DND-41 (cell line): ENCODE results near the gene ITPR1.
"Not testable (repeated sequence)": the region's sequence is repeated elsewhere in the genome, so short reads cannot be mapped to it uniquely, and the experiment has no call there.

Experiments used
- ATAC-seq: fragments of 200-7000 bp; cut with Tn5 transposase; 3 replicates; pipeline ENCODE4 v1.9.1; 2021; ENCODE audit warnings: low read depth; ENCODE audit not compliant: insufficient read depth
- DNase-seq: peaks from one replicate; pipeline ENCODE4 v3.0.0-alpha.2; 2020
- H2AFZ ChIP-seq: 2 replicates; pipeline ENCODE4 v1.6.0; 2012; ENCODE audit warnings: low read depth, low read length
- H3K27ac ChIP-seq: 2 replicates; pipeline ENCODE4 v1.5.1; 2012; ENCODE audit warnings: low read length, inconsistent platforms
- H3K27me3 ChIP-seq: fragments of 200-600 bp; sonication (generic); 2 replicates; pipeline ENCODE4 v1.6.0; 2012; ENCODE audit warnings: low read length, mild to moderate bottlenecking, inconsistent platforms; ENCODE audit not compliant: insufficient read depth, poor library complexity
- H3K36me3 ChIP-seq: 2 replicates; pipeline ENCODE4 v1.5.1; 2012; ENCODE audit warnings: low read length, inconsistent platforms; ENCODE audit not compliant: insufficient read depth
- H3K4me1 ChIP-seq: 2 replicates; pipeline ENCODE4 v1.5.1; 2012; ENCODE audit warnings: mild to moderate bottlenecking, low read length; ENCODE audit not compliant: insufficient read depth
- H3K4me2 ChIP-seq: 2 replicates; pipeline ENCODE4 v1.6.0; 2012; ENCODE audit warnings: mild to moderate bottlenecking, moderate library complexity, low read length, inconsistent platforms; ENCODE audit not compliant: insufficient read depth
- H3K4me3 ChIP-seq, 2 experiments: fragments of 200-600 bp in 1 of 2; shearing (Covaris generic) in 1 of 2; 2 replicates each; pipeline ENCODE4 v1.5.1; 2012 to 2016; ENCODE audit warnings: inconsistent platforms in 2 of 2, low read length in 2 of 2, mild to moderate bottlenecking in 2 of 2, low read depth in 1 of 2, moderate library complexity in 1 of 2
- H3K79me2 ChIP-seq: 2 replicates; pipeline ENCODE4 v1.6.0; 2012; ENCODE audit warnings: low read length, inconsistent platforms; ENCODE audit not compliant: insufficient read depth
- H3K9ac ChIP-seq: 2 replicates; pipeline ENCODE4 v1.6.0; 2012; ENCODE audit warnings: low read depth, mild to moderate bottlenecking, inconsistent platforms, low read length, moderate library complexity
- H3K9me3 ChIP-seq: 2 replicates; pipeline ENCODE4 v1.5.1; 2012; ENCODE audit warnings: low read length, moderate library complexity, mild to moderate bottlenecking, inconsistent platforms; ENCODE audit not compliant: insufficient read depth, severe bottlenecking
- H4K20me1 ChIP-seq: 2 replicates; pipeline ENCODE4 v1.6.0; 2012; ENCODE audit warnings: low read length; ENCODE audit not compliant: insufficient read depth
- CTCF ChIP-seq: IDR thresholded peaks from 2 replicates; pipeline ENCODE4 v1.5.1; 2012; ENCODE audit warnings: borderline replicate concordance, low read length, moderate library complexity, mild to moderate bottlenecking; ENCODE audit not compliant: poor library complexity, severe bottlenecking; ENCODE audit errors: extremely low read depth
- EZH2 ChIP-seq: IDR thresholded peaks from 3 replicates; pipeline ENCODE4 v1.6.1; 2012; ENCODE audit warnings: borderline replicate concordance, low read depth, mild to moderate bottlenecking, moderate library complexity, low read length, inconsistent platforms; ENCODE audit not compliant: severe bottlenecking

Gene ITPR1

GRCh38 chr3:4449043-4449805 lies 43.9 kb upstream of the ITPR1 start:
- H3K27ac ChIP-seq = no peak overlapping the region

DNA sequence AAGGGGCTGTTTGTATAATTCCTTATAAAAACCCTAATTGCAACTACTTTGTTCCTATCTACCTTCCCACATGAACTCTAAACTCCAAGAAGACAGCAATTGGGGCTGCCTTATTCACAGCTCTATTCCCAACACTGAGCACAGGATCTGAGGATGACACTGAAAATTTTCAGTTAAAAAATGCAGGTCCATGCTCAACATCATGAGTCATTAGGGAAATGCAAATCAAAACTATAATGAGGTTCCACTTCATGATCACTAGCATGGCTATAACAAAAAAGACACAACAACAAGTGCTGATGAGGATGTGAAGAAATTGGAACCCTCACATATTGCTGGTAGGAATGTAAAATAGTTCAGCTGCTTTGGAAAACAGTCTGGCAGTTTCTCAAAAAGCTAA lies 39.0 kb upstream of the ITPR1 start:
- Histone ChIP-seq H3K36me3 (peaks cover under 1% of the 10 kb centered on the region; the same call in 1 of the 2 replicates), H3K27ac (no peak overlapping the region), H4K20me1 (no peaks in the 10 kb centered on the region), H3K9me3 (no peaks in the 10 kb centered on the region), H2AFZ (no peak overlapping the region), H3K4me1 (no peaks in the 10 kb centered on the region), H3K79me2 (no peaks in the 10 kb centered on the region), H3K9ac (no peak overlapping the region), H3K27me3 (no peaks in the 10 kb centered on the region), H3K4me3 (no peak overlapping the region), H3K4me2 (no peak overlapping the region)
- no peak for DNase-seq
- no peak for ATAC-seq
- no peak for TF ChIP-seq EZH2

More at GRCh38 chr3:4449043-4449805, 43.9 kb upstream of the ITPR1 start:
- no peak for ATAC-seq
- H3K27me3 ChIP-seq = no peaks in the 10 kb centered on the region
- no peak for TF ChIP-seq CTCF
- TF ChIP-seq EZH2 = no peak
- peaks cover 9% of the 10 kb centered on the region; the same call in 1 of the 2 replicates for H3K36me3 ChIP-seq
- no peak for DNase-seq
- H3K4me2 ChIP-seq = no peak overlapping the region
- H2AFZ ChIP-seq = no peak overlapping the region
- H3K4me1 ChIP-seq = no peaks in the 10 kb centered on the region
- no peak overlapping the region for H3K9ac ChIP-seq
- H3K4me3 ChIP-seq = no peak overlapping the region
- no peaks in the 10 kb centered on the region for H4K20me1 ChIP-seq
- no peaks in the 10 kb centered on the region for H3K79me2 ChIP-seq
- no peaks in the 10 kb centered on the region for H3K9me3 ChIP-seq

- not testable (repeated sequence) for H3K9ac ChIP-seq, H4K20me1 ChIP-seq, H3K9me3 ChIP-seq, DNase-seq, H3K4me2 ChIP-seq, H3K4me1 ChIP-seq, H3K36me3 ChIP-seq, H3K4me3 ChIP-seq, H2AFZ ChIP-seq, H3K79me2 ChIP-seq, ATAC-seq, H3K27ac ChIP-seq, H3K27me3 ChIP-seq
Measured at GRCh38 chr3:4456780-4457179, 36.4 kb upstream of the ITPR1 start.

GRCh38 chr3:4458961-4459360 lies 34.2 kb upstream of the ITPR1 start:
- Histone ChIP-seq H3K4me1 (no peaks in the 10 kb centered on the region), H3K4me2 (no peak overlapping the region), H3K9me3 (no peaks in the 10 kb centered on the region), H3K27ac (no peak overlapping the region), H3K27me3 (no peaks in the 10 kb centered on the region), H3K79me2 (no peaks in the 10 kb centered on the region), H3K36me3 (no peaks in the 10 kb centered on the region), H4K20me1 (no peaks in the 10 kb centered on the region), H3K4me3 (no peak overlapping the region), H2AFZ (no peak overlapping the region), H3K9ac (no peak overlapping the region)
- DNase-seq = no peak
- TF ChIP-seq CTCF = no peak
- no peak for TF ChIP-seq EZH2
- ATAC-seq = no peak
